K562 (cell line): ENCODE results near the gene FAM72D. TPM values are rescaled to one million over a fixed set of nuclear protein-coding genes. Genes with fewer than 3 reads are reported as not detected.
"Not testable (repeated sequence)": the region's sequence is repeated elsewhere in the genome, so short reads cannot be mapped to it uniquely, and the experiment has no call there.

Experiments used
- ATAC-seq: fragments of 200-7000 bp; cut with Tn5 transposase; 3 replicates; pipeline ENCODE4 v1.9.1; 2020; ENCODE audit warnings: moderate library complexity
- BruUV-seq: library from RNA; stranded (reverse); fragments of 400-500 nt; replicated peaks from 2 replicates; lab custom pipeline; 2021; lab: Mats Ljungman, UMichigan
- CTCF ChIA-PET: fragments of 300-600 bp; formaldehyde crosslinking; extraction: SDS; loops from one replicate; lab custom pipeline; 2021; ENCODE audit warnings: low intra/inter-chr PET ratio; lab: Yijun Ruan, JAX
- POLR2A ChIA-PET: fragments of 300-600, 350-650 bp; sonication (Branson Sonifier 250); formaldehyde crosslinking; extraction: SDS; loops from one replicate; lab custom pipeline; 2021; ENCODE audit warnings: antibody characterized with exemption, inconsistent platforms; lab: Yijun Ruan, JAX
- DNase-seq, 4 experiments: peaks; one replicate each; pipeline versions ENCODE4 v3.0.0 to v3.0.0-alpha.2; 2011 to 2018; ENCODE audit warnings: low spot score in 3 of 4, mixed read lengths in 3 of 4; ENCODE audit errors: extremely low read depth in 1 of 4
- FAIRE-seq: peaks from 2 replicates; lab custom pipeline; 2011; peaks lifted over from hg19 to GRCh38; lab: Jason Lieb, UNC
- H2AFZ ChIP-seq: 2 replicates; pipeline ENCODE4 v1.6.0; 2011; ENCODE audit warnings: low read depth, low read length, control low read depth, inconsistent platforms
- H3K27ac ChIP-seq: fragments of 200-600 bp; 3 replicates; pipeline ENCODE4 v1.8.0; 2011; ENCODE audit warnings: low read depth, mild to moderate bottlenecking, control low read depth, inconsistent platforms, low read length, moderate library complexity, mixed read lengths; ENCODE audit errors: extremely low read depth
- H3K27me3 ChIP-seq, 2 experiments: fragments of 300-600 bp in 1 of 2; 2 replicates in 1 of 2; 3 replicates in 1 of 2; pipeline versions ENCODE4 v1.6.0 to v1.8.0; 2011; ENCODE audit warnings: inconsistent platforms in 2 of 2, low read length in 2 of 2, mild to moderate bottlenecking in 1 of 2, mixed read lengths in 1 of 2, moderate library complexity in 1 of 2; ENCODE audit not compliant: control insufficient read depth in 2 of 2, insufficient read depth in 2 of 2
- H3K36me3 ChIP-seq: fragments of 300-600 bp; 3 replicates; pipeline ENCODE4 v1.8.0; 2011; ENCODE audit warnings: mild to moderate bottlenecking, low read length, inconsistent platforms; ENCODE audit not compliant: control insufficient read depth, insufficient read depth
- H3K4me1 ChIP-seq, 2 experiments: fragments of 200-600 bp in 1 of 2; replicated peaks in 1 of 2; 2 replicates in 1 of 2; 3 replicates in 1 of 2; pipeline versions ENCODE4 v1.5.1 to v1.8.0; 2011; ENCODE audit warnings: inconsistent platforms in 2 of 2, low read length in 2 of 2, mild to moderate bottlenecking in 1 of 2, mixed read lengths in 1 of 2, moderate library complexity in 1 of 2; ENCODE audit not compliant: control insufficient read depth in 2 of 2, insufficient read depth in 2 of 2
- H3K4me2 ChIP-seq: 2 replicates; pipeline ENCODE4 v1.6.1; 2011; ENCODE audit warnings: low read length, control low read depth, inconsistent platforms, mixed read lengths; ENCODE audit not compliant: insufficient read depth
- H3K4me3 ChIP-seq: fragments of 200-600 bp; sonication (generic), shearing (Covaris generic); 2 replicates; pipeline ENCODE4 v1.5.1; 2016; ENCODE audit warnings: control low read depth, inconsistent platforms
- H3K79me2 ChIP-seq: fragments of 200-600 bp; 3 replicates; pipeline ENCODE4 v1.8.0; 2011; ENCODE audit warnings: low read length, inconsistent platforms; ENCODE audit not compliant: control insufficient read depth, insufficient read depth
- H3K9ac ChIP-seq, 2 experiments: 2 replicates each; pipeline versions ENCODE4 v1.6.0 to v1.6.1; 2011; ENCODE audit warnings: low read depth in 2 of 2, low read length in 2 of 2, control low read depth in 1 of 2, inconsistent platforms in 1 of 2, mild to moderate bottlenecking in 1 of 2, mixed read lengths in 1 of 2; ENCODE audit not compliant: insufficient read depth in 1 of 2
- H3K9me1 ChIP-seq: one replicate; pipeline ENCODE4 v1.6.0; 2011; ENCODE audit warnings: inconsistent platforms, mild to moderate bottlenecking, low read length, moderate library complexity; ENCODE audit not compliant: control insufficient read depth, insufficient read depth
- H3K9me3 ChIP-seq: replicated peaks from 2 replicates; pipeline ENCODE4 v1.5.1; 2011; ENCODE audit warnings: low read depth, low read length, inconsistent platforms; ENCODE audit not compliant: control insufficient read depth, insufficient read depth
- H4K20me1 ChIP-seq: replicated peaks from 2 replicates; pipeline ENCODE4 v1.6.1; 2011; ENCODE audit warnings: low read length, inconsistent platforms, mixed read lengths; ENCODE audit not compliant: control insufficient read depth, insufficient read depth
- MAFF ChIP-seq: IDR thresholded peaks from 2 replicates; pipeline ENCODE4 v1.6.1; 2012; ENCODE audit warnings: low read length, improper control_type of control experiment
- MAFG ChIP-seq: fragments of 450-650 bp; conservative IDR thresholded peaks from 2 replicates; pipeline ENCODE4 v1.6.1; 2016; ENCODE audit warnings: missing genetic modification characterization, missing compliant biosample characterization
- MAFK ChIP-seq: IDR thresholded peaks from 2 replicates; pipeline ENCODE4 v1.6.1; 2011; ENCODE audit warnings: low read length, improper control_type of control experiment
- ZNF316 ChIP-seq: fragments of 450-650 bp; IDR thresholded peaks from 2 replicates; pipeline ENCODE4 v1.6.1; 2016
- WGBS: fragments of 100-300 bp; shearing (Covaris generic); methylation state at CpG from one replicate; pipeline ENCODE4 v1.1.6; 2016; ENCODE audit warnings: low coverage, mixed read lengths; ENCODE audit not compliant: insufficient coverage; ENCODE audit errors: missing lambda C conversion rate; 5-methylcytosine and 5-hydroxymethylcytosine counted together
- in situ Hi-C: fragments of 300-500 bp; cut with MboI; formaldehyde crosslinking; loops from 4 replicates; pipeline ENCODE4 v1.15.0; 2018; ENCODE audit warnings: inconsistent platforms, mixed read lengths
- intact Hi-C: fragments of 100-400 bp; cut with micrococcal nuclease; formaldehyde crosslinking; loops from 2 replicates; pipeline ENCODE4 v1.14.2; 2022
- polyA plus RNA-seq, 8 experiments: library from polyadenylated mRNA; depleted of rRNA in 4 of 8; stranded (reverse) in 5 of 8; unstranded in 3 of 8; fragments of >200 nt; fragmentation: Nextera tagmentation in 2 of 8; fragmentation: Illumina TruSeq in 1 of 8; extraction: Ambion mirVana in 2 of 8; extraction: Trizol in 1 of 8; gene quantifications; 2 replicates each; pipeline versions ENCODE4 v1.2.1 to v1.2.3, GENCODE V29; 2011 to 2014; ENCODE audit warnings: inconsistent platforms in 1 of 8, missing spikeins in 1 of 8
- total RNA-seq, 7 experiments: library from RNA; depleted of rRNA in 6 of 7; stranded (reverse); fragments of >200 nt in 6 of 7; fragmentation: Illumina TruSeq in 2 of 7; extraction: Trizol in 2 of 7; gene quantifications; 2 replicates each; pipeline versions ENCODE4 v1.2.1 to v1.2.3, GENCODE V29; 2011 to 2021; ENCODE audit warnings: low replicate concordance in 1 of 7

Gene FAM72D
- total and polyA plus RNA-seq, 9 of the 15 experiments (the other 6 are each of a cell fraction or from before 2014, with no cell fraction given), result 5.5 to 36.5 (median 20.1) TPM

DNA sequence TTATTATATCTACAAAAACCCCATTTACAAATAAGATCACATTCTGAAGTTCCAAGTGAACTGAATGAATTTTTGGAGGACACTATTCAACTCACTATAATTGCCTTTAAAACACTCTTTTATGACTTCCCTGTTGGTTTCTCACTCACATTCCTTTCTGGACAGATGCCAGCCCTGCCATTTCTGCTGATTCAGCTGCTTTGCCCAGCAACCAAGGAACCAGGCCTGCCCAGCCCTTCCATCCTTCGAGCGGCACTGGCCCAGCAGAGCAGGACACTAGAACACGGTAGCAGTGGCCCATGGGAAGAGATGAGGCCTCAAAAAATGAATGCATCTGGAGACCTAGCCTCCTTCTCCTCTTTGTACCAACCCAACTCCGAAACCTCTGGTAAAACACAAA, 50.5 kb downstream of the FAM72D start:
- H3K79me2 ChIP-seq, POLR2A ChIA-PET, H3K4me2 ChIP-seq, intact Hi-C loops, H3K36me3 ChIP-seq, H3K4me3 ChIP-seq, in situ Hi-C loops, BruUV-seq, H2AFZ ChIP-seq, DNase-seq, CTCF ChIA-PET, H3K4me1 ChIP-seq, H3K9me3 ChIP-seq, H3K27me3 ChIP-seq, ATAC-seq, H3K9me1 ChIP-seq, H3K27ac ChIP-seq, H4K20me1 ChIP-seq, H3K9ac ChIP-seq, FAIRE-seq: not testable (repeated sequence)
- no CpG with 5 or more reads among the region's 4 CpGs for whole genome bisulfite sequencing
- TF ChIP-seq ZNF316 (peak; percentile 32), MAFG (tag) (0 out of 2 replicates have a peak, but pooled peaks have one; percentile 27), MAFF (peak; percentile 59), MAFK (peak; percentile 67)

DNA sequence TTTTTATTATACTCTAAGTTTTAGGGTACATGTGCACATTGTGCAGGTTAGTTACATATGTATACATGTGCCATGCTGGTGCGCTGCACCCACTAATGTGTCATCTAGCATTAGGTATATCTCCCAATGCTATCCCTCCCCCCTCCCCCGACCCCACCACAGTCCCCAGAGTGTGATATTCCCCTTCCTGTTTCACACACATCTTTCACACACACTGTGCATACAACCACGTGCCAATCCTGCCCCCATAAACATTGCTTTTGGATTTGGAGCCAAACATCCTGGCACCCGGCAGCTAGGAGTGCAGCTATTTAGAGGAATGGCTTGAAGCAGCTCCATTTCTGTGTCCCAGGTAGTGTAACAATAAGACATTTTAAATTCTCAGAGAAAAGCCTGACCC, 51.4 kb downstream of the FAM72D start:
- H3K27ac ChIP-seq, BruUV-seq, H2AFZ ChIP-seq, H4K20me1 ChIP-seq, H3K9me1 ChIP-seq, ATAC-seq, FAIRE-seq, H3K4me3 ChIP-seq, H3K27me3 ChIP-seq, intact Hi-C loops, in situ Hi-C loops, DNase-seq, H3K4me2 ChIP-seq, H3K4me1 ChIP-seq, H3K36me3 ChIP-seq, H3K9ac ChIP-seq, CTCF ChIA-PET, H3K9me3 ChIP-seq, H3K79me2 ChIP-seq, POLR2A ChIA-PET: not testable (repeated sequence)
- WGBS, result 0% methylated on average over 1 of the region's 4 CpGs

DNA sequence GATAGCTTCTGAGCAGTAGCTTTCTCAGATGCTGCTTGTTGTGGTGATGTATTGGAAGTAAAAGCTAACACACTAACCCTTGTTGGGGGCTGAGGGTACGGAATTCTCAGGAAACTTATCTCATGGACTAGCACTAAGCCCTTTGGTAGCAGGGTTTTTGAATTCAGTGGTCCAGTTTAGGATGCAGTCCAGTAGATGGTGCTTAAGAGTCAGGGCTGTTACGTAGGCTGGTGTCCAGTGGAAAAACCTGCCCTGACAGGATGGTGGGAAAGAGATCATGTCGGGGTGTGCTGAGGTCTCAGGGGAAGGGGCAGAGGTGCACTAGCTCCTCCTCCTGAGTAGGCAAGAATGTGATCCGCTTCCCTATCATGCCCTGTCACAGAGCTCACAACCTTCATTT, 59.6 kb downstream of the FAM72D start:
- H3K4me1 ChIP-seq, H3K27me3 ChIP-seq, H3K9me1 ChIP-seq, intact Hi-C loops, FAIRE-seq, CTCF ChIA-PET, H3K9ac ChIP-seq, BruUV-seq, POLR2A ChIA-PET, DNase-seq, H3K27ac ChIP-seq, H3K4me2 ChIP-seq, H3K79me2 ChIP-seq, H4K20me1 ChIP-seq, H2AFZ ChIP-seq, H3K9me3 ChIP-seq, H3K36me3 ChIP-seq, H3K4me3 ChIP-seq: not testable (repeated sequence)
- WGBS, result no CpG with 5 or more reads among the region's 4 CpGs
- ATAC-seq, result peak; percentile 30
- in situ Hi-C loops, result loop anchor here (10.0 to 25.0 kb wide), 2 partner anchors 1351 to 1443 kb away; no protein-coding TSS in a partner anchor
